IPS-NIHi7 (cell line): ENCODE measurements around the gene FSTL3.
"Not testable (repeated sequence)": the region's sequence is repeated elsewhere in the genome, so short reads cannot be mapped to it uniquely, and the experiment has no call there.

ENCODE experiments used
- DNase-seq: peaks from one replicate; pipeline ENCODE4 v3.0.0; 2012; ENCODE audit warnings: mixed read lengths; ENCODE audit errors: extremely low spot score

The FSTL3 gene

DNA sequence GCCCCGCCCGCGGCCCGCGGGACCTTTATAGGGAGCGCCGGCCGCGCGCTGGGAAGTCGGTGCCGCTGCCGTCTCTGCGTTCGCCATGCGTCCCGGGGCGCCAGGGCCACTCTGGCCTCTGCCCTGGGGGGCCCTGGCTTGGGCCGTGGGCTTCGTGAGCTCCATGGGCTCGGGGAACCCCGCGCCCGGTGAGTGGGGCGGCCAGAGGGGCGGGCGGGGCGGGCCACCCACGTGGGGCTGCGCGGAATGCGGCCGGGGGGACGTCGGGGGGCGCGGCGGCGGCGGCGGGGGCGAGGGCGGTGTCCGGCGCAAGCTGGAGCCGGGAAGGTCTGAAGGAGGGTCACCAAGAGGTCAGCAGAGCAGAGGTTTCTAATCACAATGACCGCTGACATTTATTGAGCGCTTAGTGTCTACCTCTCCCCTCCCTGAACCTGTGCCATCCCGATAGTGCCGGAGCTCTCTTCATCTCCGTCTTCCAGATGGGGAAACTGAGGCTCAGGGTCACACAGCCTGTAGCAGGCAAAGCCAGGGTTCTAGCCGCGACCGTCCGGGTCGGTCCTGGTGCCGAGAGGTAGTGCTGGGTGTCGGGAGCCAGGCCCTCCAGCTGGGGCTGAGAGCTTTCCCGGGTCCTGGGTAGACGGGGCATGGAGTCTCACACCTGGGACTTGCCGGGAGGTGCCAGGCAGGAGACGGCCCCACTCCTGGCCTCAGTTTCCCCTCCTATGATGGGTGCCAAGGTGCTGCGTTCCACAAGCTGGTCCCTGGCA is at the start of gene FSTL3:
Gene FSTL3, plus strand, starts transcription at position 54 of the 767 bp plus-strand sequence. Its CDS starts 32 bp downstream, at position 86.
- no peak for DNase-seq

DNA sequence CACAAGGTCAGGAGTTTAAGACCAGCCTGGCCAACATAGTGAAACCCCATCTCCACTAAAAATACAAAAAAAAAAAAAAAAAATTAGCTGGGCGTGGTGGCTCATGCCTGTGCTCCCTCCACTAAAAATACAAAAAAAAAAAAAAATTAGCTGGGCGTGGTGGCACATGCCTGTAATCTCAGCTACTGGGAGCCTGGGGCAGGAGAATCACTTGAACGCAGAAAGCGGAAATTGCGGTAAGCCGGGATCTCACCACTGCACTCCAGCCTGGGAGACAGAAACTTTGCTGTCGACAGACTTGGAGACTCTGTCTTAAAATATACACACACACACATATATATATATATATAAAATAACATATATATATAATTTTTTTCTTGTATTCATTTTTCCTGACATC is 49.6 kb upstream of the FSTL3 start:
- DNase-seq = not testable (repeated sequence)

DNA sequence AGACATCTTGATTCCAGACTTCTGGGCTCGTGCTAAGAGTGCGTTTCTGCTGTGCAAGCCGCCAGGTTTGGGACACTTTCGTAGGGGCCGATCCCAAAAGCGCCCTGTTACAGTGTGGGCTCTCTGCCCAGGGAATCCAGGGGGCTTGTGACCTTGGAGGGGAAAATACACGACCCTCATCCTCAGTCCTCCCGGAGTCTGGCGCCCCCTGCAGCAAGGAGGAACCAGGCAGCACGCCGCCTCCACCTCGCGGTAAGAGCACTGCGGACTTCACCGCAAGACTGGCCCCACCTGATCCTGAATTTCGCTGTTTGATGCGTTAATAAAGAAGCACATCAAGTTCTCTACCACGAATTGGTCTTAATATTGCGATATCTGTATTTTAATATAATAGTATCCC is 48.0 kb upstream of the FSTL3 start:
- peak; percentile 74 for DNase-seq

DNA sequence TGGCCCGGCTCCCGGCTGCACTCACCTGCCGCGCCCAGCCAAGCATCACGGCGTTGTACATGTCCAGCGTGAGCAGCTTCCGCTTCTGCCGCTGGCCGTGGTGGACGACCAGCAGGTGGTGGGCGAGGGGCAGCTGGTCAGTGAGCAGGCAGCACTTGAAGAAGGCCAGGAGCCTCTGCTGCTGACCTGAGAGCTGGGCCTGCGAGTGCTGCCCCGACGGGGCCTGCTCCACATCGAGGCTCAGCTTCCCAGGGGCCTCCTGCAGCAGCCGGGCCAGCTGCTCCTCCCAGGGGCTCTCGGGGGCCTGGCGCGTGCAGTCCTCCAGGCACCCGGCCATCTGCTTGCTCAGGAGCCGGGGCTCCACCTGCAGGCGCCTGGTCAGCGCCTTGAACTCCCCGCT is 46.7 kb upstream of the FSTL3 start:
- DNase-seq = not testable (repeated sequence)

DNA sequence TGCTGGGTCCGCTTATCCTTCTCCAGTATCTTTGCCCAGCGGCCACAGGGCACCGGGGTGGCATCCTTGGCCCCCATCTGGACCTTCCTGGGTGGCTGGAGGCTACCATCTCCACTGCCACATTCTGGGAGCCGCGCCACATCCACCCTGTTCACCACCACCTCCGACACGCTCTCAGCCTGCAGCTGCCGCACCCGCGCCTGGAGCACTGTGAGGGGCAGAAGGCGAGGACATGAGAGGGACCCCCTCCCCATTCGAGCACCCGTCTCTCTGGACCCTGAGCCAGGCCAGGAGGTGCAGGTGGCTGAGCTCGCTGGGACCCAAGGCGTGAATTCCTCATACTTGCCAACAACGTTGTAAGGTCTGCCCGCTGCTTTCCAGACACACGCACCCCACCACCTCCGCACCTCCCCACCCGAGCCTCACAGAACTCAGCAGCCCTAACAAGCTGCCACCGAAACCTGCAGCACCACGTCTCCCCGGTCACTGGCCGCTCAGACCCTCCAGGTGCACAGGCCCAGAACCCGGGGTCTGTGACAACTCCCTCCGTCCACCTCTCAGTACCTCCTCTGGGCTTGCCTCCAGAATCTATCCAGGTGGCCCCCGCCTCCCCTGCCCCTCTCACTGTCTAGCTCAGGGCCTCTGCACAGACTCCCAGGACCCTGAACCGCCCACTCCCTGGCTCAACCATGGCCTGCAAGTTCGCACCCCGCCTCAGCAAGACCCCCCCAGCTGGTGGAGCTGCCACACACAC is 46.1 kb upstream of the FSTL3 start:
- no peak for DNase-seq

DNA sequence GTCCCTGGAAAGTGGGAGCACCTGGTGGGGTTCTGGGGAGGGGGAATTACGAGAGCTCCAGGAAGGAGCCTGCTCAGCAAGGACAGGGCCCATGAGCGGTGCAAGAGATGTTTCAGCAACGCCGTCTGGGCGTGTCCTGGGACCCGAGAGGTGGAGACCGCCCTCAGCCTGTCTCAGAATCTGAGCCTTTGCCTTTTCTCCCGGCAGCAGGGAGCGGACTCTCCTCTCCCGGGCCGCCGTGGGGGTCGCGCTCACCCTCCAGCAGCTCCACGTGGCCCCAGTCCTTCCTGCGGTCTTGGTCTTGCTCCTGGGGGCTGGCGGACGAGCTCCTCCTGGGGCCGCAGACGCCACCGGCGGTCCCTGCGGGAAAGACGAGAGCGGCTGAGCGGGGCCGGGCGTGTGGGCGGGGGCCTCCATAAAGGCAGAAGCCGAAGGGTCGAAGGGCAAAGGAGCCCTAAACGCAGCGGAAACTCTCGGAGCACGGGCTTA is 43.6 kb upstream of the FSTL3 start:
- DNase-seq = peak; percentile 73

DNA sequence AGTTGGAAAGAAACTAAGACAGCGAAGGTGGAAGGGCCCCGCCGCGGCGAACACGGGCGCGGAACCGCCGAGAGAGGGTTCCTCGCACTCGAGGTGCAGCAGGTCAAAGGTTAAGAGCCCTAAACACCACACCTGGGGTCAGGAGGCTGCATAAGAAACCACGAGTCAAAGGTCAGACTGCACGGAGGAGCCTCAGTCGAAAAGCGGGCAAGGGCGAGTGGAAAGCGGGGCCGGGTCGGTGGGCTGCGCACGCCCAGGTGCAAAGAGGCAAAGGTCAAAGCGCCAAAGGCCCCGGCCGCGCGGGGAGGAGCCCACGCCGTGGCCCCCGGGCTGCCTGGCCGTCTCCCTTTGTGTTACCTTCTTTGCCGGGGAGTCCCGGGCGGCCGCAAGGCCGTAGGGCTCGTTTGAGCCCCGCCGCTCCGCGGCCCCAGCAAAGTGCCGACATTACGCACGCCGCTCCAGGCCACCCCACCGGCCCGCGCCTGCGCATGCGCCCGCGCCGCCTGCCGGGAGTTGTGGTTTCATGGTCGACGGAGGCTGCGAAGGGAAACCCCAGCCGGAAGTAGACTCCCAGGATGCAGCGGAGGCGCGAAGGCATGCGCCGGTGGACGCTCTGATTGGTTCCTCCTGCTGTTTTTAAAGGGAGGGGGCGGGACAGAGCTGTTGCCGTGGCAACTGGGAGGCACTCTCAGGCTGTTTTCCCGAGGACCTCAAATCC is 43.0 kb upstream of the FSTL3 start, which contains the start of gene POLRMT:
Gene POLRMT, minus strand, starts transcription at position 470 of the 718 bp plus-strand sequence. Its CDS starts 25 bp downstream, at position 445.
- DNase-seq = peak; percentile 100

DNA sequence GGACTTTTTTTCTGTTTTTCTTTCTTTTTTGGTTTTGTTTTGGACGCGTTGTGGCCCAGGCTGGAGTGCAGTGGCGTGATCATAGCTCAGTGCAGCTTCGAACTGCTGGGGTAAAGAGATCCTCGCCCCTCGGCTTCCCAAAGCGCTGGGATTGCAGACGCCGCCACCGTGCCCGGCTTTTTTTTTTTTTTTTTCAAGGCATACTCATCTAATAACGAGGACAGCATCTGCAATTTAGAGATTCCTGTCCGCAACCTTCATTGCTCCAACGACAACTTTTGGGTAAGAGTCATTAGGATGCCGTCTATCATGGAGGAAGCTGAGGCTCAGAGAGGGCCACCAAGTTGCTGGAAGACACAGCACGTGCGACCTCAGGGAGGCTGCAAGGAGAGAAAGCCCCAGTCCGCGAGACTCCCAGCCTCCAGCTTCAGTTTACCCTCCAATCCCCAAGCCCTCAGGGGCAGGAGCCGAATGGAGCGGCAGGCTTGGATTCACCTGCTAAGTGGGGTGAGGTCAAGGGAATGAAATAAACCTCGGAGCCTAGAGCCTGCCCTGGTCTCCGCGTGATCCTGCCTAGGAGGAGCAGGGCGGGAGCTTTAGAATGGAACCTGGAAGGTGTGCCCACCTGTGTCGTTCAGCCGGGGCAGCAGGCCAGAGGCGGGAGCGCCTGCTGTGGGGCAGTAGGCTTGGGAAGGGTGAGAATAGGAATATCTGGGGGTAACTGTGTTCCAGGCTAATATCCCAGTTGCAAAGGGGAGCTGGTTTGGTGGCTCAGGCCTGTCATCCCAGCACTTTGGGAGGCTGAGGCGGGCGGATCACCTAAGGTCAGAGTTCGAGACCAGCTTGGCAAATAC is 42.2 kb upstream of the FSTL3 start:
- DNase-seq = no peak

DNA sequence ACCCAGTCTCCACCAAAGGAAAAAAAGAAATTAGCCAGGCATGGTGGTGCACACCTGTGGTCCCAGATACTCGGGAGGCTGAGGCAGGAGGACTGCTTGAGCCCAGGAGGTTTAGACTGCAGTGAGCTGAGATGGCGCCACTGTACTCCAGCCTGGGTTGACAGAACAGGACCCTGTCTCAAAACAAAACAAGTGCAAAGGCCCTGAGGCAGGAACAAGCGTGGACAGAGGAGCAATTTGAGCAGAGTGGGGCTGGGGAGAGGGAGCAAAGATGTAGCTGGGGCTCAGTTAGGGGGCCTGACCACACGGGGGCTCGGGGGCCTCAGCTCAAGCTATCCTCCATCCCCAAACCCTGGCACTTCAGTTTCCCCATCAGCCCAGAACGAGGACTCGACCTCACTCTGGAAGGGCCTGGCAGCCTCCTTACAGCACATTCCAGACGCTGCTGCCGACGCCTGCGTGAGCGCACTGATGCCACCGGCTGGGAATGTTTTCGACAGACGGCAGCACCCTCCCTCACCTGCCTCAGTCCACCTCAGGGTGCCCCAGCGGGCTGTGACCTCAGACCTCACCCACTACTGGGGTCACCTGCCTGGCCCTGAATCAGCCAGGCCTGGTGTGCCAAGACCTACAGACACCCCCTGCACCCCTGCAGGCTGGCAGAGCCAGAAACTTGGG is 41.1 kb upstream of the FSTL3 start:
- DNase-seq = no peak

DNA sequence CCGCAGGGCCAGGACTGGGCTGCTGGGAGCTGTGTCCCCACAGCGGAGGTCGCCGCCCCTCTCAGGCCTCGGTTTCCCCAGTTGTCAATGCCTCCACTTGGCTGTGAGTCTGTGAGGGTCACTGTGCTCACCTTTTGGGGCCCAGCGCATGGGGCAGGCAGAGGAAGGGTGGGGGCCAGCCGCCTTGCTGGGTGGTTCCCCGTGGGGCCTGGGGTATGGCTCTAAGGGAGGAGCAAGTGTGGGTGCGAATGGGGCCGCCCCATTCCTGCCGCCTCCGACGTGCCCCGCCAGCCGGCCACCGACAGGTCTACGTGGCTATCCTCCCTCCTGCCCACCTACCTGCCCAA is 37.3 kb upstream of the FSTL3 start:
- DNase-seq = no peak

DNA sequence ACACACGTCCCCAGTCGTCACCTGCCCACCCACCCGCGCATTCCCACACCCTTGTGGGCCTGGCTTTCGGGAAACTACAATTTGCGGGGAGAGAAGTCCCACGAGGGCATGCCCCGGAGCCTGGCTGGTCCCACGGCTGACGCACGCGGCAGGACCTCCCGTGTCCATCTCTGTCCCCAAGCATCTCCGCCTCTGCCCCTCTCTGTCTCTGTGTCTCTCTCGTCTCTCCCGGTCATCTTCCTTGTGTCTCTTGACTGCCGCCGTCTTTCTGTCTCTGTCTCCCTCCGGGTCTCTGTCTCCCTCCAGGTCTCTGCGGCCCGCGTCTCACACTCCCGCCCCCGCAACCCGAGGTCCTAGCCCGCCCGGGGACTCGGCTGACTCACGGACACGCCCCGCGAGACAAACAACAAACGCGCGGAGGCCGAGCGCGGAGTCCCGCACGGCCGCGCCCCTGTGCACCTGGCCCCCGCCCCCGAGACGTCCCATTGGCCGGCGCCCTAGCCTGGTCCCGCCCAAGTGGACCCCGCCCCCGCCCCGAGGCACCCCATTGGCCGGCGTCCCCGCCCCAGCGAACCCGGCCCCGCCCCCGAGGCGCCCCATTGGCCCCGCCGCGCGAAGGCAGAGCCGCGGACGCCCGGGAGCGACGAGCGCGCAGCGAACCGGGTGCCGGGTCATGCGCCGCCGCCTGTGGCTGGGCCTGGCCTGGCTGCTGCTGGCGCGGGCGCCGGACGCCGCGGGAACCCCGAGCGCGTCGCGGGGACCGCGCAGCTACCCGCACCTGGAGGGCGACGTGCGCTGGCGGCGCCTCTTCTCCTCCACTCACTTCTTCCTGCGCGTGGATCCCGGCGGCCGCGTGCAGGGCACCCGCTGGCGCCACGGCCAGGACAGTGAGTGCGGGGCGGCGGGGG is 36.7 kb upstream of the FSTL3 start, which contains the start of gene FGF22:
Gene FGF22, plus strand, starts transcription at position 627 of the 908 bp plus-strand sequence. Its CDS starts 47 bp downstream, at position 674.
- peak; percentile 99 for DNase-seq

DNA sequence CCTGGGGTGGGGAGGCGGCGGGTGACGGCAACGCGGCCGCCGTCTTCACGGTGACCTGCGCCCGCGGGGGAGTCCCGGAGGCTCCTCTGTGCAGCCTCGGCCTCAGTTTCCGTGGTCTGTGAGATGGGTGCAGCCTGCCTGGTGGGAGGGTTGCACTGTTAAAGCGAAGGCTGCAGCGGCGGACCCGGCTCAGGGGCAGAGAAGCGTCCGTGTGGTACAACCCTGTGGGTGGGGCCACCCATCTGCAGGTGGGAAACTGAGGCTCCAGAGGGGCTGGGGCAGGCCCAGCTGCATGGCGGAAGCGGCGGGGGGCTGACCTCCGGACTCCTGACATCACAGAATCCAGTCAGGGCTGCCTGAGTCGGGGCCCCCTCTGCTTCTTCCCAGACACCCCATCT is 36.0 kb upstream of the FSTL3 start:
- DNase-seq = no peak

DNA sequence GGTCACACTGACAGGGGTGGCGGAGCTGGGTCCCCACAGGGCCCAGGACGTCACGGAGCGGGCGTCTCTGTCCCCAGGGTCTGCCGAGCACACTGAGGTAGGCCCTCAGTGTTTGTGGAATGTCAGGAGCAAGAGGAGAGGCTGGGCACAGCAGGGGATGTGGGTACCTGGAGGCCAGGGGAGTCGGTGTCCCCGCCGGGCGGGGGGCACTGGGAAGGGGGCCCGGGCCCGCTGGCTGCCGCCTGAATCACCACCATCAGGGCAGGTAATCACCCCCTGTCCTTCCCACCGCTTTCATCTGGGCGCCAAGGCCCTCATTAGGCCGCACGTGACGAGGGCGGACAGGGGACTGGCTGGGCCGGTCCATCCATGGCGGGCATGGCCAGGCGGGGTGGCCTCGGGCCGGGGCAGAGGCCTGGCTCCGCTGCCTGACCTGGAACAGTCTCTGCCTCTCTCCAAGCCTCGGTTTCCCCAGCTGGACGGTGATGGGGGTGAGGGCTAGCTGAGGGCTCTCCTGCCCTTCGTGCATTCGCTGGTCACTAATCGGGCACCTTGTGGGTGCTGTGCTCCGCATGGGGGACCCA is 35.5 kb upstream of the FSTL3 start:
- DNase-seq = no peak

DNA sequence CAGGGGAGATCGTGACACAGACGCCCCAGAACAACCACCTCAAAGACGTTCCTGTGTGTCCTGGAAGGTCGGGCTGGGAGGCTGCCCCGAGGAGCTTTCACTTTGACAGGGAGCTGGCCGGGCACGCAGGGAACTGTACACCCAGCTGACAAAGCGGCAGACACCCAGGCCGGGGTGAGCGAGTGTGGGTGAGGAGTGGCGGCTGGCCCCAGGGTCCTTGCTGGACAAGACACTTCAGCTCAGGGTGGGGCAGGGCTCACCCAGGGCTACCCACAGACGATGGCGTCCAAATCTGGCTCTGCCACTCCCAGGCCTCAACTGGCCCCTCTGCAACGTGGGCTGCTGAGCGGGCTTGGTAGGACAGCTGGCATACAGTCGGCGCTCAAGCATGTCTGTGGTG is 34.5 kb upstream of the FSTL3 start:
- DNase-seq = no peak

DNA sequence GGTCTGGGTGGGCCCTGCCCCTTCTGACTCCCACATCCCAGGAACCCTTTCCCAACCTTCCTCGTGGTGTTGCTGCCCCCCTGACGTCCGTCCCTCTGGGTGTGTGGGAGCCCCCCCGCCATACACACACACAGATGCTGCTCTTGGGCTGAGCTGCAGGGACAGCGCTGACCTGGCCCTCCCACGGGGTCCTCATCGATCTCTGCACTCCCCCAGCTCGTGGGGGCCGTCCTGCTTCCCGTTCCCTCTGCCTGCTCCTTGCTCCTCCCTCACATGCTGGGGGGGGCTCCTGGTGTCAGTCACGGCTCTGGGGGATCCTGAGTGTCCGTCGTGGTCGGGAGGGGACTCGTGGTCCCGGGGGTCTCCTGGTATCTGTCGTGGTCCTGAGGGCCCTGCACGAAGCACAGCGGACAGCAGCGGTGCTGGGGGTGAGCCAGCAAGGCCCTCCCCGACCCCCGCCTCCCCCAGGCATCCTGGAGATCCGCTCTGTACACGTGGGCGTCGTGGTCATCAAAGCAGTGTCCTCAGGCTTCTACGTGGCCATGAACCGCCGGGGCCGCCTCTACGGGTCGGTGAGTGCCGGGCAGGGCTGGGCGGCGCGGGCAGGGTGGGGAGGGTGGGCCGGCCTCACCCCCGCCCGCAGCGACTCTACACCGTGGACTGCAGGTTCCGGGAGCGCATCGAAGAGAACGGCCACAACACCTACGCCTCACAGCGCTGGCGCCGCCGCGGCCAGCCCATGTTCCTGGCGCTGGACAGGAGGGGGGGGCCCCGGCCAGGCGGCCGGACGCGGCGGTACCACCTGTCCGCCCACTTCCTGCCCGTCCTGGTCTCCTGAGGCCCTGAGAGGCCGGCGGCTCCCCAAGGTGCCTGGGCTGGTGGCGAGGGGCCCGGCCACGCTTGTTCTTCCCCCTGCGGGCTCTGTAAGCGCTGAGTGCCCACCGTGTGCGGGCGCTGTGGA is 33.1 kb upstream of the FSTL3 start:
- no peak for DNase-seq

DNA sequence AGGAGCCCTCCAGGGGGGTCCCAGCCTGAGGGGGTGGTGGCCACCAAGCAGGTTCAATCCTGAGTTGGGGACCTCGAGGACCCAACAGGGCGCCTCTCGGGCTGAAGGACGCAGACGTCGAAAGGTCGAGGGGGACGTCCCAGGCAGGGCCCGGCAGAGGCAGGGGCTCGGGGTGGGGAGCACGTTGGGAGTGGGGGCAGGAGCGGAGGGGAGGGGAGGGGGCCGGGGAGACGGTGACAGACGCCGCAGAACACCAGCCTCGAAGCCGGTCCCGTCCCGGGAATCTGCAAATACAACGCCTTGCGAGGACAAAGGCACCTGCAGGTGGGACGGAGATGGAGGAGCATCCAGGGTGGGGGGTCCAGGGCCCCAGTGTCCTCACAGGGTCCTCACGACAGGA is 32.5 kb upstream of the FSTL3 start:
- no peak for DNase-seq

DNA sequence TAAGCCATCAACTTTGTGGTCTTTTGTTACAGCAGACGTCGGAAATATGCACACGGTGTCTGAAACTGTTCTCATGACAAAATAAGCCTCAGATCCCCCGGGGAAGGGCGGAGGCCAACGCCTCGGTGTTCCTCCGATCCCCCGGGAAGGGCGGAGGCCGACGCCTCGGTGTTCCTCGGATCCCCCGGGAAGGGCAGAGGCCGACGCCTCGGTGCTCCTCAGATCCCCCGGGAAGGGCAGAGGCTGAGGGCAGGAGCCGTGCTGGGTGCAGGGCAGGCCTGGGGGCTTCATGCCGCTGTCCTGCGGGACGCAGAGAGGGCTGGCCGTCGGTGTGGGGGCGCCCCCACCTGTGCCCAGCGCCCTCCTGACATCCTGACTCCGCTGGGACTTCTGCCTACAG is 31.8 kb upstream of the FSTL3 start:
- no peak for DNase-seq

DNA sequence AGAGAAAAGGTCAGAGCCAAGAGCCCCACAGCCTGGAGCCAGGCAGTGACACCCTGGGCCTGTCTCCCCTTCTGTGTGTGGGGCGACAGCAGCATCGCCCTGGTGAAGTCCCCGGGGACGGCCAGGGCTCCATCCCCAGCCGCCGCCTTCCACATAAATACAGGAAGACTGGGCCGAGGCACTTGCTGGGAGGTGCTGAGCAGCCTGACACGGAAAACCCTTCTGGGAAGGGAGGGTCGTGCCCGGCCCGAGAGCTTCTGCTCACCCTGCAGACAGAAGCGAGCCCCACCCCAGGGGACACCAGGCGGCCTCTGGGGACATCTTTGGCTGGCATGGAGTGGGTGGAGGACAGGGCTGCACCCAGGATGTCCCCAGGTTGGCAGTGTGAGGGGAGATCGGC is 31.4 kb upstream of the FSTL3 start:
- no peak for DNase-seq
